HG03460 (cell line): Measurements from ENCODE around the gene RGPD3.
"Not testable (repeated sequence)": the region's sequence is repeated elsewhere in the genome, so short reads cannot be mapped to it uniquely, and the experiment has no call there.

Source experiments
- ATAC-seq: cut with Tn5 transposase; IDR thresholded peaks from one replicate; pipeline ENCODE4 v1.9.1; 2021; ENCODE audit not compliant: unreplicated experiment

The RGPD3 gene

DNA sequence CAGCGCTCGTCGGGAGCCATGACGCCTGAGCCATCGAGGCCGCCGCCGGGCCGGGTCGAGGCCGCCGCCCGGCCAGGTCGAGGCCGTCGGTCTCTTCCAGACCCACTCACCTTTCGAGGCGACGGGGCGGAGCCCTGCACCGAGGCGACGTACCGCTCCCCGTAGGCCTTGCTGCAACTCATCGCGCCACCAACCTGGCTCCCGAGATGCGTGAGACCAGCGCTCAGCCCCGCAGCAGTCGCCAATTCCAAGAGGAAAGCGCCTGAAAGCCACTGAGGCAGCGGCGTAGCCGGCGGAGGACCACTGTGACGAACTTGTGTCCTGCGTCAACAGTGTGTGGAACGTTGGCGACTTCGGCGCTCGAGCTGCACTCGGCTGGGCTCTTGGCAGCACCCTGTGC lies at the start of gene RGPD3:
RGPD3 (minus strand) TSS at position 307 of the 400 bp plus-strand sequence; CDS start at position 182, 125 bp downstream.
- ATAC-seq, result not testable (repeated sequence)

DNA sequence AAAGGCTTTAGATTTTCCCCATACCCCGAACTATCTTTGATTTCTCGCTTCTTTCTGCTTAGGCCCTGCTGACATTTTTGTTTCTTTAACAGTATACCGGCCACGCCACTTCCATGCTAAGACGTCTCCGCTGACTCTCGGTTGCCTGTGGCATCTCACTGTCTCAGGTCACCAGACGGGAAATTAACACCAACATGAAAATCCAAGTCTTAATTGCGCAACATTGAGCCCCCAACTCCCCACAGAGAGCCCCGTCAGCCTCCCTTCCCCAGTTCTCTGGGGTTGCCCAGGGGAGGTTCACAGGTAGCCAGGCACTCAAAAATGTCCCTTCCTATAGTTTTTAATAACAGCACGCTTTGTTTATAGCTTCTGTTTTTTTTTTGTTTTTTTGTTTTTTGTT lies 49.1 kb upstream of the RGPD3 start:
- ATAC-seq, result no peak

DNA sequence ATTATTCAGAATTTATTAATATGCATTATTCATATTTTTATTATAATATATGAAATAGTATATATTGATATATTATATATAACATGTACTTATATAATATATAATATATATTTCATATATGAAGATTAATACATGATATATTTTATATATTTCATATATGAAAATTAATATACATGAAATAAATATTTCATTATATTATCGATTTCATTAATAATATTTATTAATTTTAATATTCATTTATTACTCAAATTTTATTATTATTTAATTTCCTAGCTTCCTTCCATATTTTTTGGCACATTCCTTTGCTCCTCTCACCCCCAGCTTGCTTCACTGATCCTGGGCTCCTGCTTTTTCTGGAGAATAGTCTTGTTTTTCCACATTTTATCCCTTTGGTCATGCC lies 48.7 kb upstream of the RGPD3 start:
- no peak for ATAC-seq

DNA sequence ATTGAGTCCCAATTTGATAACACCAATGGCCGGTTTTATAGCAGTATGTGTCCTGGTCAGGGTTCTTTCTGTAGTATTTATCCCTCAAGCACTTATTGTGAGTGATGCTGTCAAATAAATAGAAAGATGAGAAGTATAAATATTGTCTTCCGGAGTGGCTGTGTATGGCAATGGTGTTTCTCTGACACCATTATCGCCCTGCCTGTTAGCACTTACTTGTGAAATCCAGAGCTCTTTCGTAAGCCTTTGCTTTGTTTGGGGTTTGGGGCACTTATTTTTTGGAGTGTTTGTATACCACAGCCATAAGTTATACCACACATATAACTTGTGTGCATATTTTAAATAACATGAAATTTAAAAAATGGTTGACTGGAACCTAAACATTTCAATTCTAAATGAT lies 48.2 kb upstream of the RGPD3 start:
- no peak for ATAC-seq

DNA sequence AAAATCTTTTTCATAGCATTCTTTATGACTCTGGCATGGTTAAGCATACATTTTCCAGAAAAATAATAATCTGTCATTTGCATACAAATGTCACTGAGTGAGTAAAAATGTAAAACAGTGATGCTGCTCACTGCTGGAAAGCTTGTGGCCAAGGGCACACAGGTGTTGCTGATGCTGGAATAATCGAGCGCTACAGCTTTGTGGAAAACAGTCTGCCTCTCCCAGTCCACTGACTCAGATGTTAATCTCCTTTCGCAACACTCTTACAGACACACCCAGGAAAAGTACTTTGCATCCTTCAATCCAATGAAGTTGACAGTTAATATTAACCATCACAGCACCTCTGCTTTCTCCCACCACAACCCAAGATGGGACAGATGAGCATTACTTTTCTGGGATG lies 46.6 kb upstream of the RGPD3 start:
- ATAC-seq, result not testable (repeated sequence)

DNA sequence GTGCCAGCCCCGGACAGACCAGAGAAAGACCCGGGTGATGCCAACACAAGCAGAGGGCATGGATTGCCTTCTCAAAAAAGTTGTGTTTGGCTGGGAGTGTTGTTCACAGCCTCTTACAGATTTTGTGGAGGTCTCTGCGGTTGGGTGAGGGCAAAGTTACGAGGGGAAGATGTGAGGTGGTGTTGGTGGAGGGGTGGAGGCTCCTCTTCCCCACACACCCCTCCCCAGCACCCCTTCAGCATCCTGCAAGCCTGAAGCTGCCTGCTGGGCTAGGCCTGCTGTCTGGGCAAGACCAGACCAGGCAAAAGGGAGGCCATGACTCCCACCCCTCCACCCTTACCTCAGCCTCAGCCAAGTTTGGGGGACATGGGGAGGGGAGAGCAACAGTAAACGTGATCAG lies 45.2 kb upstream of the RGPD3 start:
- ATAC-seq, result not testable (repeated sequence)

DNA sequence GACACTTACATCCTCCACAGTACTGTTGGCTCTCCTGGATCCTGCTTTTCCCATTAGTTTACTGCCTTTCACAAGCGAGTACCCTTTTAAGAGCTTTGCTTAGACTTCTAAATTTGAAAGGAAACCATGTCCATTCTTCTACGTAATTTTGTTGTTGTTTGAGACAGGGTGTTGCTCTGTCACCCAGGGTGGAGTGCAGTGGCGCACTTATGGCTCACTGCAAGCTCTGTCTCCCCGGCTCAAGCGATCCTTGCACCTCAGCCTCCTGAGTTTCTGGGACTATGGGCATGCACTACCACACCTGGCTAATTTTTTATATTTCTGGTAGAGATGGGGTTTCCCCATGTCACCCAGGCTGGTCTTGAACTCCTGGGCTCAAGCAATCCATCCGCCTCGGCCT lies 43.7 kb upstream of the RGPD3 start:
- not testable (repeated sequence) for ATAC-seq

DNA sequence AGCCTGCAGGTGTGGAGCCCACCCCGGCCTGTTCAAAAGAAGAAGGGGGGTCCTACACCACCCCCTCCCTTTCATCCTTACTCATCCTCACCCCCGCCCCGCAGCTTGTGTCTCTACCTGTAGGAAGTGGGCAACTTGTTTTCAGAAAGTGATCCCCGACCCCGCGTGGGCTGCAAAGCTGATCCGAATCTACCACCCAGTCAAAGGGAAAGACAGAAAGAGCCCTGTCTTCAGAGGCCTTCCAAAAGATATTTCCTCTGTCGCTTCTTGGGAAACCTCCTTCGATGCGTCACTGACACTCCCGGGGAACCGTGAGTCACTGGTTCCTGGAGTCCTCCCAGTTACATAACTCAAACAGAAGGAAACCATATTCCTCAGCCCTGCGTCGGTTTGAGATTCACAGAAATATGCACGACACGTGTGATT lies 43.3 kb upstream of the RGPD3 start:
- ATAC-seq, result not testable (repeated sequence)

DNA sequence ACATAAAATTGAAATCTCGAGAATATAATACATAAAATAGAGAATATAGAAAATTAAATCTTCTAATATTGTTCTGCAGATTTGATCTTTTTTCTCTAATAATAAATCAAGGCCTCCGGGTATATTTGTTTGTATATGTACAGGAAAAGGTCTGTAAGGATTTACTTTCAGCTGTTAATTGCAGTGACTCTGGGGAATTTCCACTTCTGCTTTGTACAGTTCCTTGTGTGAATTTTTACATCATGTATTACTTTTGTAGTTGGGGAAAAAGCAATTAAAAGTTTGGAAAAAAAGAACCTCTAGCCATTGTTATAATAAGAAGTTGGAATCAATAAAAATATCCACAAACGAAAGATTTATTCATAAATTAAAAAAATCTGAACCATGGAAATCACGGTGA lies 42.6 kb upstream of the RGPD3 start:
- ATAC-seq, result not testable (repeated sequence)

DNA sequence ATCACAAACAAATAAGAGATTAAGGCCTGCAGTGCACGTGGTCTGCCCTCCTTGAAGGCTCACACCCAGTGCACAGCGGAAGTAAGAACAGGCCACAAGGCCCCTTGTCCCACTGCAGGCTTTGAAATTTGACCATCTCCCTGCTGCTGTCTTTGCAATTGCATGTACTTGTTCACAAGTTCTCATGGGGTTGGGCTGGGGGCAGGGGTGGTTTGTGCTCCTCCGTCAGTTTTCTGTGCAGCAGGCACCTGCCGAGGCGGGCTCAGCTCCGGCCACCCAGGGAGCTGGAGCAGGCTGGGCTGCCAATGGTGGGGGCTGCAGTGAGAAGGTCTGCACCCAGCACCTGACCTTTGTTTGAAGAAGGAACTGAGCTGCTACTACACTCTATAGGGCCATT lies 41.2 kb upstream of the RGPD3 start:
- ATAC-seq, result not testable (repeated sequence)

DNA sequence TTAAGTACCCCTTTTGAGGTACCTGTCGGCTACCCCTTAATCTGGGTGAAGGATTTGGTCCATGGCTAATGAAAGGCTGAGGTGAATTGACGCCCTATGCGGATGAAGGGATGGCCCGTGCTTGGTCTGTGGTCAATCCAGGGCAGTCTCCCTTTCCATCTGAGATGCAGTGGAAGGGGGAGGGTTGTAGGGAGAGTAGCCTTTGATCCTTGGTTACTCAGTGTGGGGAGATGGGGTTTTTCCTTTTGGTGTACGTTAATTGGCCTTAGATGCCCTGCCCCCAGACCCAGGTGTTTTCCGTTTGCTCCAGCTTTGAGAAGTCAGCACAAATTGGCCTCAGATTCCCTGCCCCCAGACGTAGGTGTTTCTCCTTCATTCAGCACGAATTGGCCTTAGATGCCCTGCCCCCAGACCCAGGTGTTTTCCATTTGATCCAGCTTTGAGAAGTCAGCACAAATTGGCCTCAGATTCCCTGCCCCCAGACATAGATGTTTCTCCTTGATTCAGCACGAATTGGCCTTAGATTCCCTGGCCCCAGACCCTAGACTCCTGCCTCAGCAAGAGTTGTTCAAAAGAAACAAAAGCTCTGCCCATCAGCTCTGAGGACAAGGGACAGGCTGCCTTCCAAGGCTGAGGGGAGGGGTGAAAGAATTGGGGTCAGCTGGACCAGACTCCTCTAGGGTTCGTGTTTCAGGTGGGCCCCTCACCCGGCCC lies 40.6 kb upstream of the RGPD3 start:
- not testable (repeated sequence) for ATAC-seq

DNA sequence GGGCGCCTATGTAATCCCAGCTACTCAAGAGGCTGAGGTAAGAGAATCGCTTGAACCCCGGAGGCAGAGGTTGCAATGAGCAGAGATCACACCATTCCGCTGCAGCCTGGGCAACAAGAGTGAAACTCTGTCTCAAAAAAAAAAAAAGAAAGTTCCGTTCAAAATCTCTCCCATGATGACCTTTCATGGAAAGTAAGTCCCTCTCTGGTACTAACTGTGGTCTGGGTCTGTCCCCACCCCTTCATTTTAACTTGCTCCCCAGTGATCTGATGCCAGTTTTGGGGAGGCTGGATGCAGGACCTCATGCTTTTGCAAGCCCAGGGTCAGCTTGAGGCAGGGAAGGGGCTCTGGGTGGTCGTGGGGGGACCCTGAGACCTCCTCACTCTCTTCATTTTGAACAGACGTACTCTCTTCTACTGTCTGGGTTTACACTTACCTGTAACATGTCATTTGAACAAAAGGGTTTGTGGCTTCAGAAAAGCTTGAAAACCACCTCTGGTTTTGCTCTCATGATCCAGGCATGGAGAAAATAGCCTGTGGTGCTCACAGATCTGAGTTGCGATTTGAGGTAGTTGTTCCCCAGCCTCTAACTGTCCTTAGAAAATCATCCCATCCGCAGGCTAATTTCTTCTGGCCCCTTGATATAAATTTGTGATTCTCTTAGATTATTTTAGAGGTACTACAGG lies 37.9 kb upstream of the RGPD3 start:
- ATAC-seq, result not testable (repeated sequence)

DNA sequence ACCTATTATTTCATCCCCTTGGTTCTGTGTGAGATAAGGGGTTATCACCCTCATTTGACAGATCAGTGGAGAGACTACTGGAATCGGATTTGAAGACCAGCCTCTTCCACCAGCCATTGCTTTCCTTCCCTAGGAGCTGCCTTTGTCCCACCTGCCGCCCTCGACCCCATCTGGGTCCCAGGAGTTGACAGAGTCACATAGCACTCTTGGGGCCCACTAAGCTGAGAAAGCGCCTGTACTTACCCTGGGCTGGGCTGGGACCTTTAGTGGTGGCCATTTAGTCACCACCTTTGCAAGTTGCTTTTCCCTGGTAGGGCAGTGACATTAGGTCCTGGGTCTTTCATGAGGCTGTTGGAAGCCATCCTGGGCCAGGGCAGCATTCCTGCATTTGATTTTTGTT lies 36.6 kb upstream of the RGPD3 start:
- not testable (repeated sequence) for ATAC-seq

DNA sequence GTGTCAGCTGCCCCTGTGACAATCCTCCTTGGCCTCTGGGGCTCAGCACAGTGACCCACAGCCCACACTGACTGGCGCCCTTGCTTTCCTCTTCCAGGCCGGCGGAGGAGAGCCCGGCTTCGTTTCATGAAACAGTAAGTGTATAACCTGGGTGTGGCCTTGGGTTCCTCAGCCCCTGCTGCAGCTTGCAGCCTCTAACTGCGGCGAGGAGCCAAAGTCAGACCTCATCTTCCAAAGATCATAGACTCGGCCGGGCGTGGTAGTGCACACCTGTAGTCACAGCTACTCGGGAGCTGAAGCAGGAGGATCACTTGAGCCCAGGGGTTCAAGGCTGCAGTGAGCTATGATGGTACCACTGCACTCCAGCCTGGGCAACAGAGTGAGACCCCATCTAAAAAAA lies 36.0 kb upstream of the RGPD3 start:
- not testable (repeated sequence) for ATAC-seq

DNA sequence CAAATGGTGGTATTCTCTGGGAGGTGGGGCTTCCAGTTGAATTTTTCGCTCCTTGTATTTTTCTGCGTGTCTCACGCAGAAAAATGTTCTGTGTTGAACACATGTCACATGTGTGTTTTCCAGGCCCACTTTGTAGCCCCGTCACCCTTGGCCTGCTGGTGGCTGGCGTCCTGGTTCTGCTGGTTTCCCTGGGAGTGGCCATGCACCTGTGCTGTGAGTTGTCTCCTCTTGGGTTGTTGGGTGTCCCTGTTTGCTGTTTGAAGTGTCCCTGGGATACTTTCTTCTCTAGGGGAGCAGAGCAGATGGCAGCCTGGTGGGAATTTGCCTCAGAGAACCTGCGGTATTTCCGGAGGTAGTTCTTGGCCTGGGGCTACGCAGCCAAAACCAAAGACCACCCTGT lies 34.1 kb upstream of the RGPD3 start:
- not testable (repeated sequence) for ATAC-seq

DNA sequence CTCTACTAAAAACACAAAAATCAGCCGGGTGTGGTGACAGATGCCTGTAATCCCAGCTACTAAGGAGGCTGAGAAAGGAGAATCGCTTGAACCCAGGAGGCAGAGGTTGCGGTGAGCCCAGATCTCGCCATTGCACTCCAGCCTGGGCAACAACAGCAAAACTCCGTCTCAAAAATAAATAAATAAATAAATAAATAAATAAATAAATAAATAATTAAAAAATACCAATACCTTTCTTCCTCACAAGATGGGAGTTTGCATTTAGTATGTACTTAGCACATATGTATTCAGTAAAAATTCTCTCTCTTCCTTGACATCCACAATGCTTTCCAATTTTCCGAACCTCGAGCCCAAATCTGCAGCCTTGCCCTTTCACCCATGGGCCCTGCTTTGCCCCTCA lies 32.1 kb upstream of the RGPD3 start:
- ATAC-seq, result not testable (repeated sequence)

DNA sequence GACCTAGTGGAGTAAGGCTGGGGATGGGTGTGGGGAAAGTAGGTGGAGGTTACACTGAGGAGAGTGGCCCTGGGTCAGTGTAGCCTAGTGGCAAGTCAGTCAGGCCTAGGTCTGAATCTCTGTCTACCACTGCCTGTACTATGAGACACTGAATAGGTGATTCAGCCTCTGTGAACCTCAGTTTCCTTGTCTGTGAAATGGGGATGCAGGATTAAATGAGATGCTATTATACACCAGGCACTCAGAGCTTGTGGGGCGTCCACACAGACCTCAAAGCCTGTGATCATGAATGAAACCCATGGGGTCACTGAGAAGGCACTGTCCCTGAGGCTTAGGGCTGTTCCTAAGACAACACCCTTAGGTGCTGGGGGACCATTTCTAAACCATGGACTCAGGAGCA lies 30.3 kb upstream of the RGPD3 start:
- not testable (repeated sequence) for ATAC-seq

DNA sequence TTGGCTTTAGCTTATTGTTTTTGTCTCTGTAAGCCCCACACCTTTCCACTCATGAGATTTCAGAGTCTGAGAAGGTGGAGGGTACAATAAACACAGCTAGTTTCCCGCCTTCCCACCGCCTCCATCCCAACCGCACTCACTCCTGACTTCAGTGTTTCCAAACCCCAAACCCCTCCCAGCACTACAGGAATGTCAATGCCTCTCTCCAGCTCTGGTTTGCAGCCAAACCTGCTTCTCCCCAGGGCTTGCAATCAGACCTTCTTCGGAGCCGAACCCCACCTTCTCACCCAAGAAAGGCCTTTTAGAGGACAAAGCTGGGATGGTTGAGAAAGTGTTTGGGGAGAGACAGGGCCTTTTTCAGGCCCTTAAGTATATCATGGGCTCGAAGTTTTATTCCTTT lies 24.7 kb upstream of the RGPD3 start:
- not testable (repeated sequence) for ATAC-seq

DNA sequence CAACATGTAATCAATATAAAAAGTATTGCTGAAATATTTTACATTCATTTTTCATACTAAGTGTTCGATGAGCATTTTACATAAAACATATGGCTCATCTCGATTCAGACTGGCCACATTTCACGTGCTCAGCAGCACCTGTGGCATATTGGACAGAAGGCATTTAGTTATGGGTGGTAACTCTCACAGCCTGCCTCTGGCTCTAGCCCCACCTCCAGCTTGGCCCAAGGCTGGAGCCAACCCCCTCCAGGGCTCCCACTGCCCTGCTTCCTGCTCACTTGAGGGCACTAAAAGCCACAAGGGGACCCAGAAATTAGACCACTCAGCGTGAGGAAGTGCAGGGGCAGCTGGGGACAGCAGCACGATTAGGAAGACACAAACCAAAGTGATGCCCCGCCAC lies 24.2 kb upstream of the RGPD3 start:
- ATAC-seq, result not testable (repeated sequence)

DNA sequence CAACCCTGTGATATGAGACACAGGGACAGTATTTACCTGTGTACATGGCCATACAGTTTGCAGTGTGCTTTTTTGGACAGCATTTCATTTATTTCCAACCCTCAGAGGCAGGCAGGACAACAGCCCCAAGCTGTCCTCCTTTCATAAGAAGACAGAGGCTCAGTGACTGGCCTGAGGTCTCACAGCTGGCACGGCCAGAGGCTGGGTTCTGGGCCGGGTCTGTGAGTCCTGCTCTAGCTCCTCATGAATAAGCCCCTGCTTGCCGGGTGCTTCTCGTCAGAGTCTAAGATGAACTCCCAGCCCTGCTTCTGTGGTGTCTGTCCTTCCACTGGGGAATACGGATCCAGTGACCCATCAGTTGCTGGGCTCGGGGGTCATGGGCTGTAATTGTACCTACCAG lies 21.5 kb upstream of the RGPD3 start:
- not testable (repeated sequence) for ATAC-seq

DNA sequence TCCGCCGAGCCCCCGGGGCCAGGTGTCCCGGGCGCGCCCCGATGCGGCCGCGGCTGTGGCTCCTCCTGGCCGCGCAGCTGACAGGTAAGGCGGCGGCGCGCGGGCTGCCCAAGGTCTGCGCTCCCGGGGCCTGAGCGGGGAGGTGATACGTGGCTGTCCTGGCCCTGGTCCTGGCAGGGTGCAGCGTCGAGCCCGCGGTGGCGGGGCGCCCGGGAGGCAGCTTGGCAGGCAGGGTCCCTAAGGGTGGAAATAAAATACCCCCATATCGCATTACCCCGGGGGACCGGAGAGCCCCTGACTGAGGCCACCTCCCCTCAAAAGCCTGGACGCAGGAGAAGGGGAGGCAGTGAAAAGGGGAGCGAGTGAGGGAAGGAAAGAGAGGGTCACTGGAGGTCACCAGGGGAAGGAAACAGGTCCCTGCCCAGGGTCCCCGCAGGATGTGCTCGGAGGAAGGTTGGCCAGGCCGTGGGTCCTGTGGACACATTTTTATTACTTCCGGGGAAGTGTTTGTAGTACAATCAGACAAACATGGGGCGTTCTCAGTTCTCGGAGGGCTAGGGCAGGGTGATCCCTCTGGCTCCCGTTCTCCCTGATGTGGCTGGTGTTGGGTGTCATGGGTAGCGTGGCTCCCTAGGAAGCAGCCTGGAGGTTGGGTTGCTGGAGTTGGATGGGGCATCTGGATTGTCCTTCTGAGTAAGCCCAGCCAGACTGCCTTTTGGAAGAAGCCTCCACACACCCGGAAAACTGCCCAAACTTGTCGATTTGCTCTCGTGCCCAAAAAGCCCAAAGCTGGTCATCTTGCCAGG lies 19.4 kb upstream of the RGPD3 start:
- ATAC-seq, result not testable (repeated sequence)
